ENCODE results near the gene VILL.
"Not testable (repeated sequence)": the region's sequence is repeated elsewhere in the genome, so short reads cannot be mapped to it uniquely, and the experiment has no call there.

Gene VILL

DNA sequence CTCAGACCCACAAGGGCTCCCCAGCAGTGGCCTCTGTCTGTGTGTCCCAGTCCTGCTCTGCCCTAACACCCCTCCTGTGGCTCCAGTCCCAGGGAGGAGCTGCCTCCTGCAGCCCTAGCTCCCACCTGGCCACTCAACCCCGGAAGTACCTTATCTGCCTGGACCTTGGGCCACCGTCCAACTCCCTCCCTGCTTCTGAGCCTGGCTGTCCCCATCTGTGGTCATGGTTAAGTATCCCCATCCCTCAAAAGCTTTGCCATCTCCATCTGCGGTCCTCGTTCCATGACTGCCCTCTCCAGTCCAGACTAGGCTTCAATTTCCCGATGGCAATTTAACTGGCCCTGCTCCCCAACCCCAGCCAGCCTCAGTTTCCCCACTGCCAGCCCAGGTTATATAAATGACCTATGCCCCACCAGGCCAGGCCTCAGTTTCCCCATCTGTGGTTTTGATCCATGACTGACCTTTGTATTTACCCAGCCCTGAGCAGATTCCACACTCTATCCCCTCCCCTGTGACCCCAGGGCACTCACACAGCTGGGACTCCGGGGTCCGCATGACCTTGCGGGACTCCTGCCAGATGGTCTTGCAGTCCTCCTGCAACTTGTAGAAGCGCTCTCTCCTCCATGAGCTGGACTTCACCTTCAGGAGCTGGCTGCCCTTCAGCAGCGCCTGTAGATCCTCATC lies 29.2 kb downstream of the VILL start:
- DNase-seq: no peak

- no peak for DNase-seq
Measured at GRCh38 chr3:38020342-38020726, 29.7 kb downstream of the VILL start.

DNA sequence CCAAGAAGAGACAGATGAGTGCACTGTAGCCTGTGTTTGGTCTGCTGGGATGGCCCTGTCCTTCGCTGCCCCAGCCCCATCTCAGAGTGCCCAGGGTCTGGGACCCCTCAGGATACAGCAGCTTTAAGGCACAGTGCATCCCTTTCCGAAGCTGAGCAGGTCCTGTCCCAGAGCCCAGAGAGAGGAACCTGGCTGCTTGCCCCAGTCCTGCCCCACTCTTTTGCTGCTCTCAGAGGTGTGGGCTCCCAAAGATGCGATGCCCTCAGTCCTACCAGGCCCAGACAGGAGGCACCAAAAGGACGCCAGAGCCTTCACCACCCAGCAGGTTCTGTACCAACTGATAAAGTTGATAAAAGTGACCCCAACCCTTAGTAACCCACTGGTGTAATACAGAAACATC lies 30.6 kb downstream of the VILL start:
- no peak for DNase-seq

- no peak for DNase-seq
Measured at GRCh38 chr3:38022301-38022700, 31.7 kb downstream of the VILL start.

DNA sequence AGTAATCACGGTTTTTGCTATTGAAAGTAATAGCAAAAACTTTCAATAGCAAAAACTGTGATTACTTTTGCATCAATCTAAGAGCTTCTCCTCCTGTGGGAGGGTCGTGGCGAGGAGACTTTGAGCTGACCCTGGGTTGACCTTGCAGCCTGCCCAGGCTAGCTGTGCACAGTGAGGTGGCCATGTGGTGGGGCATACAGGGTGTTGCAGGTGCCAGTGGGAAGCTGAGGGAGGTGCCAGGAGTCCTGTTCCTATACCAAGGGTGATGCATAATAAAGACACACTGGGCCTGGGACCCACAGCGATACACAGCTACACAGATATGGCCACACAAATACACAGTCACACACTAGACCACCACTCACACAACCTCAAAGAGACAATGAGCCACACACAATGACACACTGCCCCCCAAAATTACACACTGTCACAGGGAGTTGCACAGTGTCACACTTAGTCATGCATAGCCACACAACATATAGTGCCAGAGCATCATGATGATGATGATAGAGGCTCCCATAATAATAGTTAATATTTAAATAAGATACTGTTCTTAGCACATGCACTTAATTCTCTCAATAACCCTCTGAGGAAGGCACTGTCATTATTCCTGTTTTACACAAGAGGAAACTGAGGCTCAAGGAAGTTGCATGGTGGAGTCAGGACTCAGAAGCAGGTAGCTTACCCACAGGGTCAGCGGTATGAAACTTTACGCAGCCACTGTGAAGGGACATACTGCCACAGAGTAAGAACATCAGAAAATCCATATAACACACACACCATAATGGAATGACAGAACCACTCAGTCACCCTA lies 32.5 kb downstream of the VILL start:
- DNase-seq: no peak

- DNase-seq: no peak
Measured at GRCh38 chr3:38026856-38027255, 36.3 kb downstream of the VILL start.

DNA sequence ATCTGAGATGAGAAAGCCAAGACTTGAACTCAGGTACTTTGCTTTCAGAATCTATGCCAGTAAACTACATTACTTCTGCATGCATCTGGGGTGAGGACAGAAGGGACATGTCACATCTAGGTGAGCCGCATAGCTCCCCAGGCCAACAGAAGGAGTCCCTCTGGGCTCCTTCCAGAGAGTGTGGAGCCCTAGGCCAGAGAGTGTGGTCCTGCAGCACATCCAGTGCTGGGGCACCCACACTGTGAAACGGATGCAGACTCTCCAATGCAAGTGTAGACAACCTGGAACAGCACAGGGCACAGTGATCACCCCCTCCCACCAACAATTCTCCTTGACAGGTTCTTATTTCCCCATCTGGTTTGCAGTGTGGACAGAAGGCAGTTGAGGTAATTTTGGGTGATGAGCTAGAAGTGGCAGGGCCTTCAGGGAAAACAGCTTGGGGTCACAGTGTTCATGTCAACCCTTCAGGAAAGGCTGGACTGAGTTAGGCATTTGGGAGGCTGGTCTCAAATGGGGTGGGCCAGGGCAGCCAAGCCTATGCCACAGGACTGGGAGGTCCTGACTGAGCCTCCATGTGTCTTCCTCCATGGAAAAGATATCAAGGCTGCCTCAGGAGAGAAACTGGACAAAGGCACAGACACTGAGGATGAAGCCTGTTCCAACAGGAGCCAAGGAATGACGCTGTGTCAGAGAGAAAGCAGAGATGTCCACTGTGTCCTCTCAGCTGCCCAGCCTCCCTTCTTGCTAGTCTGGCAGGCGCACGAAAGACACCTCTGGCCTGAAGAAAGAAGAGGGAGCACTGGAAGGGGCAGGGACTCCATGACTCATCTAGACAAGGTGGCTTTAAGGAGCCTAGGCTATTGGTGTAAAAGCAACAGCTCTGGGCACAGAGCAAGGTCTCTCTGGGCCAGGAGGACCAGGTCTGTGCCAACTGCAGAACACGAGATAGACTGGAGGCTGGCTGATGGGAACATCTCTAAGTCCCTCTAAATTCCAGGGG lies 37.2 kb downstream of the VILL start:
- no peak for DNase-seq

- no peak for DNase-seq
Measured at GRCh38 chr3:38028621-38029361, 38.2 kb downstream of the VILL start.

DNA sequence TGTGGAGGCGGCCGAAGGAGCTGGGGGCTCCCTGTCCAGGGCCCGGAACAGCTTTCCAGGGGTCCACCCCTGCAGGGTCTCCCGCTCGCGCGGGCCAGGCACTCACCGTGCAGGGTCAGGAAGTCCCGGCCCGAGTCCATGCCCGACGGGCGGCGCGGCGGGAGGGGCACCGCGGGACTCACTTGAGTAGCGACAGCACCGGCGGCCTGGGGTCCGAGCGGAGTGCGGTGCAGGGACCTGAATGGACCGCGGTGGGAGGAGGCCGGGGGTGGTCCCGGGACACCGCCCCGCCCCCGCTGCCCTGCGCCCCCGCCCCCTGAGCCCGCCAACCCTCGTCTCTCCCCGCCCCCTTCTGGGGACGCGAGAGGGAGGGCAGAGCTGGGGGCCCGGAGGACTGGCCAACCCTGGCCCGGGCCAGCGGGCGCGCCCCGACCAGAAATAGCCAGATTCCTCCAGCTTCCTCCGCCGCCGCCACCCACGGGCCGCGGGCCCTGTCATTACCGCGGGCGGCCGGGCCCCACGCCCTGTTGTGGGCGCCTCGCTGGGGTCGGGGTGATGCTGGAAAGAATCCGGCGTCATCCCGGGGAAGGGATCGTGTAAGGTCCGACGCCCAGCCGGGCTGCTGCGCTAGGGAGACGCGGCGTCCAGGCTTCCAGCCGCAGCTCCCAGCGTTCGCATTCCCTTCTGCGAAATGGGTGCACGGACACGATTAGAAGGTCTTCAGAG lies 39.0 kb downstream of the VILL start, which contains the start of gene PLCD1:
Gene PLCD1 (minus strand): TSS at position 243 of the 726 bp plus-strand sequence. CDS start 103 bp downstream, at position 140.
- DNase-seq: no peak

DNA sequence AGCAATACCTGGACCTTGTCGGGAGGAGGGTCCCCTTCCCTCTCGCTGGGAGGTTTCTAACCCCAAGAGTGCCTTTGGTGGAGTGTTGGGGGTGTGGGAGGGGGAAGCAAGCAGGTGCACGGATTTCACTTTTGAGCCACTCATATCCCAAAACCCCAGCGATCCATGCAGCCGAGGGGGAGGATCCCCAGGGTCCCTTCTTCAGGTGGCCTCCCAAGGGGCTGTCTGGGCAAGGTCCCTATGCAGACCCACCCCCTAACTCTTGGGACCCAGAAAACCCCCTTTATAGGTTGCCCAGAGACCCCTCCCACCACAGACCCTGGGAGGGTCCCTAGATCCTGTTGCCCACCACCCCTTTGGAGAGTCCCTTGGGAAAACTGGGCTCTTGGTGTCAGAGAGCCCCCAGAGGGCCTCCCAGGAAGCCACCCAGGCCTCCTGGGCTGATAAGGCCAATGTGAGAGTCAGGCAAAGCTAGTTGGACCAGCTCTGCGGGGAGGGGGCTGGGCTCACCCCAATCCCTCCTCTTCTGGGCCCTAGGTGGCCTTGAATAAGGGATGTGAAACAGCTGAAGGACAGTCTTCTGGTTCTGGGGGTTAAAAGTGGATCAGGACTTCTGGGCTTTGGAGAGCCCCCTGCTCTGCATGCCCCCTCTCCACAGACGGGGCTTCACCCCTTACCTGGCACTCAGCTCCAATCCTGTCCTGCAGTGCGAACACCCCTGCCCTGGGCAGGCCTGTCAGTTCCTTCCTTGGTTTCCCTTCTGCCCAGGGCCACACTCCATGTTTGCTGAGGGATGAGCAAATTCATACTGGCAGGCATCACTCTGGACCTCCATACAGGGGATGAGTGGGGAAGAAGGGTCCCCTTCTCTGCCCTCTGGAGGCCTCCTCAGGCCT lies 39.8 kb downstream of the VILL start:
- DNase-seq: no peak

DNA sequence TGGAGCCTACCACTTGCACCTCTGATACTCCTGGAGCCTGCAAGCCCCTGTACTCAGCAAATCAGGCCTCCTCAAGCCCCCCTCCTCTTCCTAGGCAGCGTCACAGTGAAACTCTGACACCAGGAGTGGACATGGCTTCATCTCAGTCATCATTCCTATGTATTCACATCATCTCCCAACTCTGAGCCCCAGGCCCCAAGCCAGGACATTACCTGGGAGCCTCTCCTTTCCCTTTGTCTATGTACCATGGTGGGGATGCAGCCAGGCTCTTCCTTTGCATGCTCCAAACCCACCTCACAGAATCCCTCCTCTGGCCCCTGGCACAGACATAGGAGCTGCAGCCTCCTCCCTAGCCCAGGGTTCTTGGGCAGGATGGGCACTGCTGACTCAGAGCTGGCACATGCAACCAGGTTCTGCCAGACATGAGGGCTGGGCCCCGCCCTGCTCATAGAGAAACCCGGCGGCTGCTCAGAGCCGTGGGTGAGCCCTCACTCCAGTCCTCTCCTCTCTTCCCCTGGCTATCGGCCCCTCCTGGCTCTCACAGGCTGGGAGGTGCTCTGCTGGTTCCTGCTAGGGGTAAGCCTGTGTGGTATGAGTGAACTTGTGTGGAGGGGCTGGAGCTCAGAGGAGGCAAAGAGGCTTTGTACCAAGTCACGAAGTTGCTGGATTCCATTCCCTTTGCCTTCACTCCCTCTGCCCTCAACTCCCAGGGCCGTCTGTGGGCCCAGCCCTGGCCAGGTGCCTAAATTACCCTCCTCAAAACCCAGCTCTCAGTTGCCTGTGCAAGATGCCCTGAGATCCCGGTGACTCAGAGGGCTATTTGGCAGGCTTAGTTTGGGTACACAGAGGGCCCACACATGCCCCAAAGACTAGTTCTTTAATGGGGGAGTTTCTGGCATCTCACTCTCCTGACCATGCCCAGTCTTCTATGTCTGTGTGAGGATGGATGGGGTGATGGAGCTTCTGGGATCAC lies 40.7 kb downstream of the VILL start:
- no peak for DNase-seq

- DNase-seq: no peak
Measured at GRCh38 chr3:38032328-38032865, 41.8 kb downstream of the VILL start.

DNA sequence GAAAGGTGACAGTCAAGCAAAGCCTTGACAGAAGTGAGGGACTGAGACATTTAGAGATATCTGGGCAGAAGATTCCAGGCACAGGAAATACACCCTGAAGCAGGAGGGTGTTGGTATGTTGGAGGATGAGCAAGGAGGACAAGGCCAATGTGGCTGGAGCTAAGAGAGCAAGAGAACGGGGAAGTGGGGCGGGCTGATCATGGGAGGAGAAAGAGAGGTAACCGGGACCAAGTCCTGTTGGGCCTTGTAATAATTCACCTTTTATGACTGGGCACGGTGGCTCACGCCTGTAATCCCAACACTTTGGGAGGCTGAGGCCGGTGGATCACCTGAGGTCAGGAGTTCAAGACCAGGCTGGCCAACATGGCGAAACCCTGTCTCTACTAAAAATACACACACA lies 43.0 kb downstream of the VILL start:
- not testable (repeated sequence) for DNase-seq

DNA sequence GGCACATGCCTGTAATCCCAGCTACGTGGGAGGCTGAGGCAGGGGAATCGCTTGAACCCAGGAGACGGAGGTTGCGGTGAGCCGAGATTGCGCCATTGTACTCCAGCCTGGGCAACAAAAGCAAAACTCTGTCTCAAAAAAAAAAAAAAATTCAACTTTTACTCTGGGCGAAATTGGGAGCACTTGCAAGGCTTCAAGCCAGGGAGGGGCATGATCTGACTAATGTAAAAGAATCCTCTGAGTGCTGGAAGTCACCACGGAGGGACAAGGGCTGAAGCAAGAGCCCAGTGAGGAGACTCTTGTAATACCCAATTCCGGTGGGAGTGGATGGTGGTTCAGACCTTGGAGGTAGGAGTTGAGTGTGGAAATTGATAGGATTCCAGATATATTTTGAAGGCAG lies 43.7 kb downstream of the VILL start:
- not testable (repeated sequence) for DNase-seq

GRCh38 chr3:38036286-38036685 lies 45.7 kb downstream of the VILL start:
- DNase-seq: no peak

- DNase-seq: no peak
Measured at GRCh38 chr3:38036906-38037305, 46.3 kb downstream of the VILL start.

GRCh38 chr3:38038447-38038911 lies 47.9 kb downstream of the VILL start:
- DNase-seq: no peak

GRCh38 chr3:38039101-38039898 lies 48.7 kb downstream of the VILL start, which contains the start of gene DLEC1:
Gene DLEC1 (plus strand): TSS chr3:38039208. CDS start chr3:38039226, 18 bp downstream.
- no peak for DNase-seq
